HepG2 (cell line): ENCODE data around the gene SCGB2B2. TPM values are rescaled to one million over a fixed set of nuclear protein-coding genes. Genes with fewer than 3 reads are reported as not detected.

Experiments used
- ATF1 ChIP-seq: IDR thresholded peaks from 2 replicates; pipeline ENCODE4 v1.6.1; 2016; ENCODE audit warnings: mild to moderate bottlenecking, control low read depth
- FOXO4 ChIP-seq: sonication (generic); formaldehyde crosslinking; conservative IDR thresholded peaks from 2 replicates; pipeline ENCODE4 v1.8.1; 2023; ENCODE audit warnings: missing genetic modification reagents
- GFI1 ChIP-seq: sonication (generic); formaldehyde crosslinking; IDR thresholded peaks from 2 replicates; pipeline ENCODE4 v1.5.0; 2020; ENCODE audit warnings: missing genetic modification reagents, mild to moderate bottlenecking, borderline replicate concordance
- JUND ChIP-seq: sonication (generic); formaldehyde crosslinking; IDR thresholded peaks from 2 replicates; pipeline ENCODE4 v1.8.0; 2022; ENCODE audit warnings: mild to moderate bottlenecking, missing genetic modification reagents
- MAF1 ChIP-seq: sonication (generic); formaldehyde crosslinking; IDR thresholded peaks from 2 replicates; pipeline ENCODE4 v1.5.0; 2020; ENCODE audit warnings: missing genetic modification reagents, borderline replicate concordance
- MED1 ChIP-seq: sonication (generic); formaldehyde crosslinking; IDR thresholded peaks from 2 replicates; pipeline ENCODE4 v1.4.0; 2020; ENCODE audit warnings: missing genetic modification reagents
- MZF1 ChIP-seq: sonication (generic); formaldehyde crosslinking; IDR thresholded peaks from 2 replicates; pipeline ENCODE4 v1.8.1; 2023; ENCODE audit warnings: mild to moderate bottlenecking, missing genetic modification reagents, borderline replicate concordance
- NBN ChIP-seq: fragments of 450-650 bp; conservative IDR thresholded peaks from 2 replicates; pipeline ENCODE4 v1.6.1; 2017
- NFE2L2 ChIP-seq: fragments of 150-350 bp; IDR thresholded peaks from 2 replicates; pipeline ENCODE4 v1.6.1; 2014; ENCODE audit warnings: low read length
- NR3C1 ChIP-seq: sonication (generic); formaldehyde crosslinking; IDR thresholded peaks from 2 replicates; pipeline ENCODE4 v1.4.0; 2020; ENCODE audit warnings: missing genetic modification reagents
- PCBP1 ChIP-seq: fragments of 200-400 bp; formaldehyde crosslinking; IDR thresholded peaks from 2 replicates; pipeline ENCODE4 v1.6.1; 2017; ENCODE audit warnings: mild to moderate bottlenecking, low read depth, low read length, borderline replicate concordance
- RNF2 ChIP-seq: fragments of 450-650 bp; conservative IDR thresholded peaks from 2 replicates; pipeline ENCODE4 v1.6.1; 2016; ENCODE audit warnings: low read depth
- SMAD9 ChIP-seq: sonication (generic); formaldehyde crosslinking; IDR thresholded peaks from 2 replicates; pipeline ENCODE4 v1.5.1; 2020; ENCODE audit warnings: mild to moderate bottlenecking, missing genetic modification reagents
- SOX5 ChIP-seq: IDR thresholded peaks from 2 replicates; pipeline ENCODE4 v1.6.1; 2016; ENCODE audit warnings: borderline replicate concordance
- SRF ChIP-seq: IDR thresholded peaks from 2 replicates; pipeline ENCODE4 v1.6.1; 2011; ENCODE audit warnings: mild to moderate bottlenecking, low read depth, low read length, moderate library complexity
- TEAD3 ChIP-seq: optimal IDR thresholded peaks from 2 replicates; pipeline ENCODE3; 2016; ENCODE audit warnings: borderline replicate concordance
- ZFP62 ChIP-seq: sonication (generic); formaldehyde crosslinking; IDR thresholded peaks from 2 replicates; pipeline ENCODE4 v1.4.0; 2020; ENCODE audit warnings: missing genetic modification reagents
- ZNF12 ChIP-seq: sonication (generic); formaldehyde crosslinking; IDR thresholded peaks from 2 replicates; pipeline ENCODE4 v1.5.0; 2020; ENCODE audit warnings: missing genetic modification reagents
- ZNF143 ChIP-seq: sonication (generic); formaldehyde crosslinking; IDR thresholded peaks from 2 replicates; pipeline ENCODE4 v1.4.0; 2020; ENCODE audit warnings: missing genetic modification reagents
- ZNF414 ChIP-seq: sonication (generic); formaldehyde crosslinking; IDR thresholded peaks from 2 replicates; pipeline ENCODE4 v1.5.0; 2020; ENCODE audit warnings: missing genetic modification reagents
- ZNF713 ChIP-seq: sonication (generic); formaldehyde crosslinking; IDR thresholded peaks from 2 replicates; pipeline ENCODE4 v1.4.0; 2020; ENCODE audit warnings: mild to moderate bottlenecking, missing genetic modification reagents
- polyA plus RNA-seq, 8 experiments: library from polyadenylated mRNA; depleted of rRNA in 3 of 8; stranded (reverse) in 7 of 8; unstranded in 1 of 8; fragments of >200 nt; fragmentation: Illumina TruSeq in 4 of 8; extraction: Trizol in 4 of 8; gene quantifications; 2 replicates each; pipeline versions ENCODE4 v1.2.1 to v1.2.3, GENCODE V29; 2011 to 2016; ENCODE audit warnings: low read depth in 4 of 8, missing spikeins in 1 of 8, mixed read lengths in 1 of 8; ENCODE audit not compliant: insufficient read depth in 1 of 8
- total RNA-seq, 5 experiments: library from RNA; depleted of rRNA; stranded (reverse); fragments of >200 nt; fragmentation: Illumina TruSeq; extraction: Trizol; gene quantifications; 2 replicates each; pipeline ENCODE4 v1.2.3, GENCODE V29; 2016; ENCODE audit warnings: low read depth in 1 of 5
- TF ChIP-seq, protein P1 (sequence below): sonication (generic); formaldehyde crosslinking; IDR thresholded peaks from 2 replicates; pipeline ENCODE4 v1.9.0; 2021; ENCODE audit warnings: mild to moderate bottlenecking, missing genetic modification reagents
- TF ChIP-seq, protein P2 (sequence below): sonication (generic); formaldehyde crosslinking; IDR thresholded peaks from 2 replicates; pipeline ENCODE4 v1.5.0; 2020; ENCODE audit warnings: mild to moderate bottlenecking, missing genetic modification reagents, borderline replicate concordance

Gene SCGB2B2
- total and polyA plus RNA-seq, 2 of the 13 experiments (the other 11 are each of a cell fraction or from before 2014, with no cell fraction given), result 0.03 TPM; not detected in 1

DNA sequence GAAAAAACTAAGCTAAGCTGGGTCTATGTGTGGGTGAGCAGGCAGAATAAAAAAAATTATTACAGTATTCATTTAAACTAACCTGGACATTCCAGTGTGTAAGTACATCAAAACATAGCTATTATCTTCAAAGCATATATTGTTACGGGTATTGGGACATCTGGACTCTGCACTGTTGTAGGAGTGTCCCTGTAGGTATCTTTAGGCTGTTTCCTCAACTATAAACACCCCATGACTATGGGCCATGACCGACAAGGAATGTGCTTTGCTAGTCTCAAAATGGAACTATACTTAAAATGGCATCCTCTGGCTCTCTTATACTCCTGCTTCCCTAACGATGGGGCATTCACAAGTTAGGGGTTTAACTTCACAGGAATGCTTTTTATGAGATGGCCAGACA is 3.4 kb downstream of the SCGB2B2 start (continued):
- TF ChIP-seq, protein P1, sequence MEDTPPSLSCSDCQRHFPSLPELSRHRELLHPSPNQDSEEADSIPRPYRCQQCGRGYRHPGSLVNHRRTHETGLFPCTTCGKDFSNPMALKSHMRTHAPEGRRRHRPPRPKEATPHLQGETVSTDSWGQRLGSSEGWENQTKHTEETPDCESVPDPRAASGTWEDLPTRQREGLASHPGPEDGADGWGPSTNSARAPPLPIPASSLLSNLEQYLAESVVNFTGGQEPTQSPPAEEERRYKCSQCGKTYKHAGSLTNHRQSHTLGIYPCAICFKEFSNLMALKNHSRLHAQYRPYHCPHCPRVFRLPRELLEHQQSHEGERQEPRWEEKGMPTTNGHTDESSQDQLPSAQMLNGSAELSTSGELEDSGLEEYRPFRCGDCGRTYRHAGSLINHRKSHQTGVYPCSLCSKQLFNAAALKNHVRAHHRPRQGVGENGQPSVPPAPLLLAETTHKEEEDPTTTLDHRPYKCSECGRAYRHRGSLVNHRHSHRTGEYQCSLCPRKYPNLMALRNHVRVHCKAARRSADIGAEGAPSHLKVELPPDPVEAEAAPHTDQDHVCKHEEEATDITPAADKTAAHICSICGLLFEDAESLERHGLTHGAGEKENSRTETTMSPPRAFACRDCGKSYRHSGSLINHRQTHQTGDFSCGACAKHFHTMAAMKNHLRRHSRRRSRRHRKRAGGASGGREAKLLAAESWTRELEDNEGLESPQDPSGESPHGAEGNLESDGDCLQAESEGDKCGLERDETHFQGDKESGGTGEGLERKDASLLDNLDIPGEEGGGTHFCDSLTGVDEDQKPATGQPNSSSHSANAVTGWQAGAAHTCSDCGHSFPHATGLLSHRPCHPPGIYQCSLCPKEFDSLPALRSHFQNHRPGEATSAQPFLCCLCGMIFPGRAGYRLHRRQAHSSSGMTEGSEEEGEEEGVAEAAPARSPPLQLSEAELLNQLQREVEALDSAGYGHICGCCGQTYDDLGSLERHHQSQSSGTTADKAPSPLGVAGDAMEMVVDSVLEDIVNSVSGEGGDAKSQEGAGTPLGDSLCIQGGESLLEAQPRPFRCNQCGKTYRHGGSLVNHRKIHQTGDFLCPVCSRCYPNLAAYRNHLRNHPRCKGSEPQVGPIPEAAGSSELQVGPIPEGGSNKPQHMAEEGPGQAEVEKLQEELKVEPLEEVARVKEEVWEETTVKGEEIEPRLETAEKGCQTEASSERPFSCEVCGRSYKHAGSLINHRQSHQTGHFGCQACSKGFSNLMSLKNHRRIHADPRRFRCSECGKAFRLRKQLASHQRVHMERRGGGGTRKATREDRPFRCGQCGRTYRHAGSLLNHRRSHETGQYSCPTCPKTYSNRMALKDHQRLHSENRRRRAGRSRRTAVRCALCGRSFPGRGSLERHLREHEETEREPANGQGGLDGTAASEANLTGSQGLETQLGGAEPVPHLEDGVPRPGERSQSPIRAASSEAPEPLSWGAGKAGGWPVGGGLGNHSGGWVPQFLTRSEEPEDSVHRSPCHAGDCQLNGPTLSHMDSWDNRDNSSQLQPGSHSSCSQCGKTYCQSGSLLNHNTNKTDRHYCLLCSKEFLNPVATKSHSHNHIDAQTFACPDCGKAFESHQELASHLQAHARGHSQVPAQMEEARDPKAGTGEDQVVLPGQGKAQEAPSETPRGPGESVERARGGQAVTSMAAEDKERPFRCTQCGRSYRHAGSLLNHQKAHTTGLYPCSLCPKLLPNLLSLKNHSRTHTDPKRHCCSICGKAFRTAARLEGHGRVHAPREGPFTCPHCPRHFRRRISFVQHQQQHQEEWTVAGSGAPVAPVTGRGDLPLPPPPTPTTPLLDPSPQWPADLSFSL (CRISPR knock-in tag), result no peak
- TF ChIP-seq MED1 (CRISPR knock-in tag), result peak; percentile 77
- no peak for TF ChIP-seq PCBP1
- TF ChIP-seq MZF1 (CRISPR knock-in tag), result no peak
- TF ChIP-seq SMAD9 (CRISPR knock-in tag), result no peak
- no peak for TF ChIP-seq RNF2
- no peak for TF ChIP-seq MAF1 (CRISPR knock-in tag)
- no peak for TF ChIP-seq NFE2L2
- no peak for TF ChIP-seq SRF
- no peak for TF ChIP-seq NBN
- peak; percentile 96 for TF ChIP-seq SOX5 (CRISPR knock-in tag)
- peak; percentile 32; the same call in 1 of the 2 replicates for TF ChIP-seq JUND
- TF ChIP-seq, protein P2, sequence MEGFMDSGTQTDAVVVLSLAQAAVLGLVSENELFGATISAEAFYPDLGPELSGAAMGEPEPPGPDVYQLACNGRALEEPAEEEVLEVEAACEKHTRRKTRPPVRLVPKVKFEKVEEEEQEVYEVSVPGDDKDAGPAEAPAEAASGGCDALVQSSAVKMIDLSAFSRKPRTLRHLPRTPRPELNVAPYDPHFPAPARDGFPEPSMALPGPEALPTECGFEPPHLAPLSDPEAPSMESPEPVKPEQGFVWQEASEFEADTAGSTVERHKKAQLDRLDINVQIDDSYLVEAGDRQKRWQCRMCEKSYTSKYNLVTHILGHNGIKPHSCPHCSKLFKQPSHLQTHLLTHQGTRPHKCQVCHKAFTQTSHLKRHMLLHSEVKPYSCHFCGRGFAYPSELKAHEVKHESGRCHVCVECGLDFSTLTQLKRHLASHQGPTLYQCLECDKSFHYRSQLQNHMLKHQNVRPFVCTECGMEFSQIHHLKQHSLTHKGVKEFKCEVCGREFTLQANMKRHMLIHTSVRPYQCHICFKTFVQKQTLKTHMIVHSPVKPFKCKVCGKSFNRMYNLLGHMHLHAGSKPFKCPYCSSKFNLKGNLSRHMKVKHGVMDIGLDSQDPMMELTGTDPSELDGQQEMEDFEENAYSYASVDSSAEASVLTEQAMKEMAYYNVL (CRISPR knock-in tag), result no peak
- no peak for TF ChIP-seq ZNF12 (CRISPR knock-in tag)
- no peak for TF ChIP-seq ZFP62 (CRISPR knock-in tag)
- no peak for TF ChIP-seq ZNF143 (CRISPR knock-in tag)
- no peak for TF ChIP-seq ZNF414 (CRISPR knock-in tag)
- 0 out of 2 replicates have a peak, but pooled peaks have one; percentile 9 for TF ChIP-seq GFI1 (CRISPR knock-in tag)
- TF ChIP-seq FOXO4, result no peak
- peak; percentile 34; the same call in 1 of the 2 replicates for TF ChIP-seq ATF1
- TF ChIP-seq NR3C1 (CRISPR knock-in tag), result no peak
- TF ChIP-seq ZNF713 (CRISPR knock-in tag), result no peak
- TF ChIP-seq TEAD3 (CRISPR knock-in tag), result peak; percentile 94
